IMR-90 (cell line): ENCODE results near the gene KRTAP19-2. TPM values are rescaled to one million over a fixed set of nuclear protein-coding genes. Genes with fewer than 3 reads are reported as not detected.

Source experiments
- ATAC-seq: fragments of 200-7000 bp; cut with Tn5 transposase; 2 replicates; pipeline ENCODE4 v1.9.1; 2020; ENCODE audit warnings: low read depth, mild to moderate bottlenecking, moderate library complexity
- BruUV-seq: library from RNA; stranded (reverse); fragments of 400-500 nt; replicated peaks from 2 replicates; lab custom pipeline; 2021; lab: Mats Ljungman, UMichigan
- CTCF ChIA-PET: fragments of 300-600 bp; formaldehyde crosslinking; extraction: SDS; loops from one replicate; lab custom pipeline; 2021; ENCODE audit warnings: antibody characterized with exemption; lab: Yijun Ruan, JAX
- POLR2A ChIA-PET: fragments of 300-600 bp; sonication (Branson Sonifier 250); formaldehyde crosslinking; loops from one replicate; lab custom pipeline; 2022; ENCODE audit warnings: antibody characterized with exemption; ENCODE audit not compliant: unreplicated experiment; lab: Charles Lee
- DNase-seq: peaks from one replicate; pipeline ENCODE4 v3.0.0; 2013
- H2AFZ ChIP-seq: replicated peaks from 2 replicates; pipeline ENCODE3; 2013; ENCODE audit warnings: low read length, mild to moderate bottlenecking; ENCODE audit not compliant: poor library complexity
- H2AK5ac ChIP-seq: 2 replicates; pipeline ENCODE4 v1.6.1; 2013; ENCODE audit warnings: low read depth, low read length, inconsistent platforms
- H2AK9ac ChIP-seq: replicated peaks from 2 replicates; pipeline ENCODE3; 2013; ENCODE audit warnings: mild to moderate bottlenecking, low read depth, low read length, moderate library complexity; ENCODE audit not compliant: poor library complexity
- H2BK120ac ChIP-seq: 2 replicates; pipeline ENCODE4 v1.6.1; 2013; ENCODE audit warnings: low read depth, low read length, inconsistent platforms
- H2BK15ac ChIP-seq: 3 replicates; pipeline ENCODE4 v1.6.1; 2013; ENCODE audit warnings: low read depth, low read length, inconsistent platforms
- H2BK20ac ChIP-seq: 2 replicates; pipeline ENCODE4 v1.6.1; 2013; ENCODE audit warnings: low read depth, mild to moderate bottlenecking, inconsistent platforms, low read length, moderate library complexity
- H2BK5ac ChIP-seq: 2 replicates; pipeline ENCODE4 v1.6.1; 2013; ENCODE audit warnings: mild to moderate bottlenecking, low read depth, low read length, inconsistent platforms; ENCODE audit not compliant: poor library complexity, severe bottlenecking
- H3K14ac ChIP-seq: replicated peaks from 2 replicates; pipeline ENCODE4 v1.6.1; 2013; ENCODE audit warnings: low read depth, low read length, inconsistent platforms
- H3K18ac ChIP-seq: 2 replicates; pipeline ENCODE4 v1.6.1; 2013; ENCODE audit warnings: low read depth, low read length, control low read depth
- H3K23ac ChIP-seq: 2 replicates; pipeline ENCODE4 v1.6.1; 2013; ENCODE audit warnings: low read depth, low read length, inconsistent platforms
- H3K27ac ChIP-seq: 2 replicates; pipeline ENCODE4 v1.5.1; 2013; ENCODE audit warnings: mild to moderate bottlenecking, control low read depth, low read length; ENCODE audit not compliant: insufficient read depth
- H3K27me3 ChIP-seq: 2 replicates; pipeline ENCODE4 v1.6.1; 2013; ENCODE audit warnings: low read length; ENCODE audit not compliant: control insufficient read depth, insufficient read depth
- H3K36me3 ChIP-seq: 2 replicates; pipeline ENCODE4 v1.6.1; 2013; ENCODE audit warnings: low read length, mixed read lengths; ENCODE audit not compliant: control insufficient read depth, insufficient read depth
- H3K4ac ChIP-seq: 2 replicates; pipeline ENCODE4 v1.6.1; 2013; ENCODE audit warnings: low read depth, low read length, inconsistent platforms
- H3K4me1 ChIP-seq: 2 replicates; pipeline ENCODE4 v1.6.1; 2013; ENCODE audit warnings: low read length, mixed read lengths; ENCODE audit not compliant: control insufficient read depth, insufficient read depth
- H3K4me2 ChIP-seq: 2 replicates; pipeline ENCODE4 v1.6.1; 2013; ENCODE audit warnings: low read depth, mild to moderate bottlenecking, control low read depth, low read length, moderate library complexity
- H3K4me3 ChIP-seq: 2 replicates; pipeline ENCODE4 v1.5.1; 2013; ENCODE audit warnings: low read depth, mild to moderate bottlenecking, control low read depth, low read length, moderate library complexity; ENCODE audit not compliant: insufficient read depth
- H3K56ac ChIP-seq: 2 replicates; pipeline ENCODE4 v1.6.1; 2013; ENCODE audit warnings: low read length, inconsistent platforms; ENCODE audit not compliant: insufficient read depth; ENCODE audit errors: extremely low read depth
- H3K79me1 ChIP-seq, 2 experiments: 2 replicates each; pipeline ENCODE4 v1.6.1; 2013; ENCODE audit warnings: low read length in 2 of 2, inconsistent platforms in 1 of 2, low read depth in 1 of 2
- H3K9ac ChIP-seq: 2 replicates; pipeline ENCODE4 v1.6.1; 2013; ENCODE audit warnings: low read depth, low read length, control low read depth
- H3K9me1 ChIP-seq: 2 replicates; pipeline ENCODE4 v1.6.1; 2013; ENCODE audit warnings: low read length, inconsistent platforms; ENCODE audit not compliant: insufficient read depth
- H3K9me3 ChIP-seq: 2 replicates; pipeline ENCODE4 v1.6.1; 2013; ENCODE audit warnings: low read length; ENCODE audit not compliant: control insufficient read depth, insufficient read depth
- H4K20me1 ChIP-seq: 2 replicates; pipeline ENCODE4 v1.6.1; 2013; ENCODE audit warnings: low read length, inconsistent platforms; ENCODE audit not compliant: insufficient read depth
- H4K5ac ChIP-seq: 2 replicates; pipeline ENCODE4 v1.6.1; 2013; ENCODE audit warnings: mild to moderate bottlenecking, low read depth, low read length, control low read depth
- H4K8ac ChIP-seq, 2 experiments: 2 replicates each; pipeline ENCODE4 v1.6.1; 2013; ENCODE audit warnings: low read depth in 2 of 2, low read length in 2 of 2, control low read depth in 1 of 2, inconsistent platforms in 1 of 2
- H4K91ac ChIP-seq: 2 replicates; pipeline ENCODE4 v1.6.1; 2013; ENCODE audit warnings: low read depth, low read length, inconsistent platforms; ENCODE audit not compliant: insufficient read depth
- BHLHE40 ChIP-seq: fragments of 150-350 bp; IDR thresholded peaks from 2 replicates; pipeline ENCODE4 v1.6.1; 2016; ENCODE audit warnings: mild to moderate bottlenecking, low read depth, low read length
- CEBPB ChIP-seq: IDR thresholded peaks from 2 replicates; pipeline ENCODE4 v1.6.1; 2012; ENCODE audit warnings: low read depth, low read length, improper control_type of control experiment
- CHD1 ChIP-seq: IDR thresholded peaks from 2 replicates; pipeline ENCODE4 v1.6.1; 2012; ENCODE audit warnings: low read depth, low read length, improper control_type of control experiment
- CTCF ChIP-seq: conservative IDR thresholded peaks from 2 replicates; pipeline ENCODE4 v1.5.1; 2012; ENCODE audit warnings: mild to moderate bottlenecking, low read depth, low read length, improper control_type of control experiment
- ELK1 ChIP-seq: fragments of 150-350 bp; IDR thresholded peaks from 2 replicates; pipeline ENCODE4 v1.6.1; 2016; ENCODE audit warnings: low read depth, mild to moderate bottlenecking, low read length, moderate library complexity, borderline replicate concordance
- FOS ChIP-seq: fragments of 150-350 bp; IDR thresholded peaks from 2 replicates; pipeline ENCODE4 v1.6.1; 2016; ENCODE audit warnings: low read depth, low read length
- MAFK ChIP-seq: IDR thresholded peaks from 2 replicates; pipeline ENCODE4 v1.6.1; 2012; ENCODE audit warnings: low read depth, low read length, improper control_type of control experiment
- MXI1 ChIP-seq: IDR thresholded peaks from 2 replicates; pipeline ENCODE4 v1.6.1; 2012; ENCODE audit warnings: low read depth, mild to moderate bottlenecking, low read length, moderate library complexity, borderline replicate concordance
- NFE2L2 ChIP-seq: fragments of 150-350 bp; IDR thresholded peaks from 2 replicates; pipeline ENCODE4 v1.6.1; 2016; ENCODE audit warnings: low read depth, mild to moderate bottlenecking, low read length
- POLR2A ChIP-seq: IDR thresholded peaks from 2 replicates; pipeline ENCODE4 v1.6.1; 2012; ENCODE audit warnings: mild to moderate bottlenecking, low read depth, low read length
- RAD21 ChIP-seq: IDR thresholded peaks from 2 replicates; pipeline ENCODE4 v1.6.1; 2012; ENCODE audit warnings: low read length, improper control_type of control experiment
- RCOR1 ChIP-seq: IDR thresholded peaks from 2 replicates; pipeline ENCODE4 v1.6.1; 2012; ENCODE audit warnings: mild to moderate bottlenecking, low read length, improper control_type of control experiment; ENCODE audit not compliant: insufficient replicate concordance
- RFX5 ChIP-seq: IDR thresholded peaks from 2 replicates; pipeline ENCODE4 v1.8.0; 2012; ENCODE audit warnings: low read depth, mild to moderate bottlenecking, low read length, moderate library complexity
- SMC3 ChIP-seq: fragments of 150-350 bp; IDR thresholded peaks from 2 replicates; pipeline ENCODE4 v1.6.1; 2016; ENCODE audit warnings: low read depth, mild to moderate bottlenecking, antibody characterized with exemption, low read length, moderate library complexity
- USF2 ChIP-seq: fragments of 150-350 bp; IDR thresholded peaks from 2 replicates; pipeline ENCODE4 v1.6.1; 2017; ENCODE audit warnings: mild to moderate bottlenecking, antibody characterized with exemption, low read length, low read depth
- WGBS, 2 experiments: methylation state at CpG; one replicate each; pipeline versions ENCODE4 v1.1.5 to v1.1.7; 2013; ENCODE audit warnings: missing lambda C conversion rate in 2 of 2; ENCODE audit not compliant: insufficient read length in 1 of 2; ENCODE audit errors: extremely low coverage in 2 of 2; 5-methylcytosine and 5-hydroxymethylcytosine counted together
- dilution Hi-C: fragments of 300-500 bp; cut with HindIII; formaldehyde crosslinking; loops from one replicate; pipeline ENCODE4 v1.14.3; 2018; ENCODE audit warnings: low sequenced_read_pairs; ENCODE audit not compliant: unreplicated experiment
- in situ Hi-C: fragments of 300-500 bp; cut with MboI; formaldehyde crosslinking; loops from 3 replicates; pipeline ENCODE4 v1.14.3; 2019; ENCODE audit warnings: low sequenced_read_pairs, inconsistent platforms, mixed read lengths
- intact Hi-C: fragments of 100-400 bp; cut with micrococcal nuclease; formaldehyde crosslinking; loops from 2 replicates; pipeline ENCODE4 v1.10.0; 2022
- polyA plus RNA-seq, 3 experiments: library from polyadenylated mRNA; depleted of rRNA; stranded (reverse); fragments of >200 nt; gene quantifications; 2 replicates each; pipeline ENCODE4 v1.2.3, GENCODE V29; 2012; ENCODE audit warnings: low replicate concordance in 1 of 3
- total RNA-seq: library from RNA; depleted of rRNA; stranded (reverse); fragments of >200 nt; gene quantifications from 2 replicates; pipeline ENCODE4 v1.2.3, GENCODE V29; 2012

The KRTAP19-2 gene
- total and polyA plus RNA-seq, 2 of the 4 experiments (the other 2 are of a cell fraction), result not detected

- no peaks in the 10 kb centered on the region for H3K79me1 ChIP-seq
- H3K4me2 ChIP-seq, result no peak overlapping the region
- H3K4me3 ChIP-seq, result no peak overlapping the region
- TF ChIP-seq POLR2A (no peak), CHD1 (no peak), NFE2L2 (no peak), MXI1 (no peak), USF2 (no peak), SMC3 (no peak), RCOR1 (no peak), RFX5 (no peak), MAFK (no peak), RAD21 (no peak), CEBPB (no peak), CTCF (no peak), FOS (no peak), ELK1 (no peak), BHLHE40 (no peak)
- H3K27ac ChIP-seq, result no peak overlapping the region
- H3K56ac ChIP-seq, result no peak overlapping the region
- no peak overlapping the region for H2AK5ac ChIP-seq
- H4K8ac ChIP-seq, result no peak overlapping the region
- ATAC-seq, result no peak
- no peak overlapping the region for H4K5ac ChIP-seq
- no peak overlapping the region for H3K18ac ChIP-seq
- no peak overlapping the region for H2BK5ac ChIP-seq
- no peak overlapping the region for H2BK15ac ChIP-seq
- no peak overlapping the region for H4K91ac ChIP-seq
- no peaks in the 10 kb centered on the region for H3K9me1 ChIP-seq
- H3K23ac ChIP-seq, result no peak overlapping the region
- in situ Hi-C loops, result no loop called here
- no peak overlapping the region for H2AFZ ChIP-seq
- no peak overlapping the region for H2BK120ac ChIP-seq
- peaks cover 14% of the 10 kb centered on the region for H3K9me3 ChIP-seq
- no peak overlapping the region for H2BK20ac ChIP-seq
- no peak overlapping the region for H3K14ac ChIP-seq
- H3K27me3 ChIP-seq, result no peaks in the 10 kb centered on the region
- no peak overlapping the region for H3K4ac ChIP-seq
- no peaks in the 10 kb centered on the region for H3K36me3 ChIP-seq
- intact Hi-C loops, result no loop called here
- no TSS peak for BruUV-seq
- POLR2A ChIA-PET, result no interaction called here
- DNase-seq, result no peak
- H4K20me1 ChIP-seq, result no peaks in the 10 kb centered on the region
- WGBS, 2 experiments, result no CpG with 5 or more reads among the region's 1 CpG
- CTCF ChIA-PET, result no interaction called here
- no peak overlapping the region for H2AK9ac ChIP-seq
- dilution Hi-C loops, result no loop called here
- no peak overlapping the region for H3K9ac ChIP-seq
- H3K4me1 ChIP-seq, result no peaks in the 10 kb centered on the region
Observed at GRCh38 chr21:30515681-30516080, 28.4 kb upstream of the KRTAP19-2 start.
